Esophagus muscularis mucosa (tissue), 4 donors: ENCODE data around the gene MACROD2.

Source experiments
- CTCF ChIP-seq, 3 experiments: fragments of 200-600 bp in 2 of 3; fragments of 450-650 bp in 1 of 3; sonication (generic) in 2 of 3; IDR thresholded peaks; one replicate each; pipeline ENCODE4 v1.5.1; 2017 to 2019; ENCODE audit warnings: antibody characterized with exemption in 3 of 3, mild to moderate bottlenecking in 2 of 3, moderate library complexity in 1 of 3
- EP300 ChIP-seq: sonication (generic); formaldehyde crosslinking; IDR thresholded peaks from one replicate; pipeline ENCODE4 v1.6.1; 2017; ENCODE audit warnings: antibody characterized with exemption
- POLR2A ChIP-seq: fragments of 450-650 bp; IDR thresholded peaks from one replicate; pipeline ENCODE4 v1.6.1; 2017; ENCODE audit warnings: antibody characterized with exemption, moderate library complexity, mild to moderate bottlenecking, low read depth
- POLR2AphosphoS5 ChIP-seq, 2 donors: sonication (generic); formaldehyde crosslinking; IDR thresholded peaks; one replicate each; pipeline ENCODE4 v1.6.1; 2017; ENCODE audit warnings: antibody characterized with exemption in 2 of 2

- no peak for TF ChIP-seq CTCF (IDR thresholded peaks at IDR 0.05)
- no peak for TF ChIP-seq POLR2AphosphoS5 (IDR thresholded peaks at IDR 0.05)
- TF ChIP-seq POLR2A, result no peak
- no peak for TF ChIP-seq EP300
Measured at GRCh38 chr20:15278041-15278440, 1282.7 kb downstream of the MACROD2 start.
